Measurements from ENCODE around the gene FBRSL1.

Gene FBRSL1

DNA sequence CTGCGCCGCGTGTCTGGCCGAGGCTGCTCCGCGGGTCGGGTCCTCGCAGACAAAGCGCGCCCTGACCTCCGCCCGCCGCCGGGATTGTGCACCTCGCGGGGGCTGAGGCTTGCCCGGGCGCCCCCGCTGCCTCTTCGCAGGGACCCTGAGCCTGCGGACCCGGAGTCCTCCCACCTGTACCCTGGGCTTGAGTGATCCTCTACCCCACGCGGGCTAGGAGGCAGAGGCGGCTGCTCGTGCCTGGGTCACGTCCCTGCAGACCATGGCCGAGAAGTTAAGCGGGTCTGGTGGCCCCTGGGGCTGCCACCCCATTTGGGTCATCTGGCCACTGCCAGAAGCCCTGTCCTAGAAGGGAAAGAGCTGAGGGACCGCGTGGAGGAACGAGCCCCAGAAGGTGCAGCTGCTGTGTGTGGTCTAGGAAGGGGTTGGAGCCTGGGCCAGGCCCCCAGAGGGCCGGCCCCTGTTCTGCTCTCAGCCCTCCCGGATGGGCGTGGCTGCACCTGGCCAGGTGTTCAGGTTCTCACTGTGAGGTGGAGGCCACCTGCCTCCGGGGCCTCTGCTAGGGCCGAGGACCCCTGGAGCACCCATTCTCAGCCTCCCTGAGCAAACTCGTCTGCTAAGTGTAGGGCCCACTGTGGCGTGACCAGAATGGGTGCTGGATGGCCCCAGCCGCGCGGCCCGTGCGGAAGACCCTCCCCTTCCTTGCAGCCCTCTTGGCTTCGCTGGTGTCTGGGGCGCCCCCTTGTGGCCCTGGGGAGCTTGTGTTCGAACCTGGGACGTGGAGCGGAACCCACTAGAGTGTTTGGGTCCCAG lies 70.9 kb downstream of the FBRSL1 start:
- DNase-seq = peak; percentile 86

Data from retina (tissue), 1 donor.